Ovary (tissue), 3 donors: Measurements from ENCODE around the gene BANP.

Source experiments
- EP300 ChIP-seq: sonication (generic); formaldehyde crosslinking; IDR thresholded peaks from one replicate; pipeline ENCODE4 v1.6.1; 2017; ENCODE audit warnings: antibody characterized with exemption
- POLR2A ChIP-seq: fragments of 450-650 bp; IDR thresholded peaks from one replicate; pipeline ENCODE4 v1.6.1; 2017; ENCODE audit warnings: antibody characterized with exemption, mild to moderate bottlenecking, moderate library complexity
- TF ChIP-seq, protein P1 (sequence below), 3 donors: fragments of 450-650 bp in 2 of 3; fragments of 200-600 bp in 1 of 3; IDR thresholded peaks; one replicate each; pipeline versions ENCODE4 v1.5.1 to v1.8.0; 2016 to 2022; ENCODE audit warnings: antibody characterized with exemption in 3 of 3, mild to moderate bottlenecking in 1 of 3
- donor health status: DM: no; HTN: no; CAD: no.

GRCh38 chr16:88022076-88023042 lies 71.1 kb downstream of the BANP start:
- TF ChIP-seq, protein P1, sequence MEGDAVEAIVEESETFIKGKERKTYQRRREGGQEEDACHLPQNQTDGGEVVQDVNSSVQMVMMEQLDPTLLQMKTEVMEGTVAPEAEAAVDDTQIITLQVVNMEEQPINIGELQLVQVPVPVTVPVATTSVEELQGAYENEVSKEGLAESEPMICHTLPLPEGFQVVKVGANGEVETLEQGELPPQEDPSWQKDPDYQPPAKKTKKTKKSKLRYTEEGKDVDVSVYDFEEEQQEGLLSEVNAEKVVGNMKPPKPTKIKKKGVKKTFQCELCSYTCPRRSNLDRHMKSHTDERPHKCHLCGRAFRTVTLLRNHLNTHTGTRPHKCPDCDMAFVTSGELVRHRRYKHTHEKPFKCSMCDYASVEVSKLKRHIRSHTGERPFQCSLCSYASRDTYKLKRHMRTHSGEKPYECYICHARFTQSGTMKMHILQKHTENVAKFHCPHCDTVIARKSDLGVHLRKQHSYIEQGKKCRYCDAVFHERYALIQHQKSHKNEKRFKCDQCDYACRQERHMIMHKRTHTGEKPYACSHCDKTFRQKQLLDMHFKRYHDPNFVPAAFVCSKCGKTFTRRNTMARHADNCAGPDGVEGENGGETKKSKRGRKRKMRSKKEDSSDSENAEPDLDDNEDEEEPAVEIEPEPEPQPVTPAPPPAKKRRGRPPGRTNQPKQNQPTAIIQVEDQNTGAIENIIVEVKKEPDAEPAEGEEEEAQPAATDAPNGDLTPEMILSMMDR (IDR thresholded peaks at IDR 0.05) = no peak
- TF ChIP-seq POLR2A = no peak
- no peak for TF ChIP-seq EP300
